ENCODE data around the gene NRF1.
"Not testable (repeated sequence)": the region's sequence is repeated elsewhere in the genome, so short reads cannot be mapped to it uniquely, and the experiment has no call there.

The NRF1 gene

GRCh38 chr7:129611246-129612111 is at the start of gene NRF1:
TSS of gene NRF1 (plus strand) at chr7:129611720. CDS start at chr7:129657352, 45,632 bp downstream.
- DNase-seq (ENCODE audit: low read depth): peak; percentile 87

GRCh38 chr7:129566323-129566722 is 45.2 kb upstream of the NRF1 start:
- not testable (repeated sequence) for DNase-seq (ENCODE audit: low read depth)

- no peak for DNase-seq (ENCODE audit: low read depth)
Measured at GRCh38 chr7:129567377-129567776, 44.1 kb upstream of the NRF1 start.

GRCh38 chr7:129568240-129568639 is 43.3 kb upstream of the NRF1 start:
- DNase-seq (ENCODE audit: low read depth): no peak

- DNase-seq (ENCODE audit: low read depth): no peak
Measured at GRCh38 chr7:129569326-129569725, 42.2 kb upstream of the NRF1 start.

- no peak for DNase-seq (ENCODE audit: low read depth)
Measured at GRCh38 chr7:129569811-129570215, 41.7 kb upstream of the NRF1 start.

GRCh38 chr7:129571201-129571600 is 40.3 kb upstream of the NRF1 start:
- no peak for DNase-seq (ENCODE audit: low read depth)

- DNase-seq (ENCODE audit: low read depth): no peak
Measured at GRCh38 chr7:129572205-129572604, 39.3 kb upstream of the NRF1 start.

- DNase-seq (ENCODE audit: low read depth): no peak
Measured at GRCh38 chr7:129574487-129574886, 37.0 kb upstream of the NRF1 start.

GRCh38 chr7:129575699-129576098 is 35.8 kb upstream of the NRF1 start:
- DNase-seq (ENCODE audit: low read depth): no peak

GRCh38 chr7:129576138-129576537 is 35.4 kb upstream of the NRF1 start:
- no peak for DNase-seq (ENCODE audit: low read depth)

- no peak for DNase-seq (ENCODE audit: low read depth)
Measured at GRCh38 chr7:129578829-129579228, 32.7 kb upstream of the NRF1 start.

- DNase-seq (ENCODE audit: low read depth): not testable (repeated sequence)
Measured at GRCh38 chr7:129586179-129586578, 25.3 kb upstream of the NRF1 start.

GRCh38 chr7:129588268-129588667 is 23.3 kb upstream of the NRF1 start:
- DNase-seq (ENCODE audit: low read depth): no peak

GRCh38 chr7:129591868-129592267 is 19.7 kb upstream of the NRF1 start:
- no peak for DNase-seq (ENCODE audit: low read depth)

GRCh38 chr7:129596386-129596785 is 15.1 kb upstream of the NRF1 start:
- DNase-seq (ENCODE audit: low read depth): not testable (repeated sequence)

- DNase-seq (ENCODE audit: low read depth): no peak
Measured at GRCh38 chr7:129597672-129598071, 13.8 kb upstream of the NRF1 start.

GRCh38 chr7:129599174-129599573 is 12.3 kb upstream of the NRF1 start:
- no peak for DNase-seq (ENCODE audit: low read depth)

GRCh38 chr7:129603594-129603993 is 7.9 kb upstream of the NRF1 start:
- not testable (repeated sequence) for DNase-seq (ENCODE audit: low read depth)

- DNase-seq (ENCODE audit: low read depth): not testable (repeated sequence)
Measured at GRCh38 chr7:129604021-129604420, 7.5 kb upstream of the NRF1 start.

- DNase-seq (ENCODE audit: low read depth): no peak
Measured at GRCh38 chr7:129604713-129605437, 6.6 kb upstream of the NRF1 start.

GRCh38 chr7:129605960-129606614 is 5.4 kb upstream of the NRF1 start:
- no peak for DNase-seq (ENCODE audit: low read depth)

- no peak for DNase-seq (ENCODE audit: low read depth)
Measured at GRCh38 chr7:129606803-129607202, 4.7 kb upstream of the NRF1 start.

All from T-helper 22 cell (primary cell).